Stimulated activated CD4-positive, alpha-beta T cell treated with anti-CD3 and anti-CD28 coated beads, Interleukin-12 subunit alpha, Interleukin-12 subunit beta, amount 100 ng/mL, for 24 hours (primary cell): ENCODE results near the gene SEC14L3.

Experiments
- DNase-seq, 2 experiments: peaks; one replicate each; pipeline ENCODE4 v3.0.0-alpha.2; 2020; ENCODE audit warnings: low read depth in 2 of 2

Gene SEC14L3

GRCh38 chr22:30444632-30445437 is 27.0 kb downstream of the SEC14L3 start:
- DNase-seq, result peak in 1 of 2 experiments; percentile 47

GRCh38 chr22:30441088-30441487 is 30.7 kb downstream of the SEC14L3 start:
- DNase-seq, result no peak

DNA sequence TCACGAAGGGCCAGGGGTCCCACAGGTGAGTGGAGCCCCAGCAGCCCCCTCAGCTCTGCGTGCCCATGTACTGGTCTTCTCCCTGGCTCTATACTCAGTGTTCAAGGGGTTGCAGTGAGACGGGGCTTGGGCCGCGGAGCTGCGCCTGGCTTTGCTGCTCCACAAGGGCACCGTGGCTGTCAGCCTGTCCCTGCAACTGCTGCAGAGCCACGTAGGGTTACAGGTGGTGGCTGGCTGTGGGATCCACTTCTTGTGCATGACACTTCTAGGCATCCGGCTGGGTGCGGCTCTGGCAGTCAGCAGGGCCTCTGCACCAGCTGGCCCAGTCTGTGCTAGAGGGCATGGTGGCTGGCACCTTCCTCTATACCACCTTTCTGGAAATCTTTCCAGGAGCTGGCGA is 32.0 kb downstream of the SEC14L3 start:
- DNase-seq, result no peak

DNA sequence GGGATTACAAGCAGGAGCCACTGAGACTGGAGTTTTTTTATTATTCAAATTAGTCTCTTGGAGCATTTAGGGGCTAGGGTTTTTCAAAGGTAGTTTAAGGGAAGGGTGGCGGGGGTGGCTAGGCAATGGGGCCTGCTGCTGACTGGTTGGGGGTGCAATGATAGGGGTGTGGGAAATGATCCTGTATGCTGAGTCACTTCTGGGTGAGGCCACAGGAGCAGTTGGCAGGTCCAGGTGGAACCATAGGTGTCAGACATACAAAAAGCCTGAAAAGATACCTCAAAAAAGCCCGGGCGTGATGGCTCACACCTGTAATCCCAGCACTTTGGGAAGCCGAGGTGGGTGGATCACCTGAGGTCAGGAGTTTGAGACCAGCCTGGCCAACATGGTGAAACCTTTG is 32.6 kb downstream of the SEC14L3 start:
- DNase-seq, result no peak

GRCh38 chr22:30438559-30438958 is 33.3 kb downstream of the SEC14L3 start:
- no peak for DNase-seq

GRCh38 chr22:30436196-30436595 is 35.6 kb downstream of the SEC14L3 start:
- DNase-seq, result no peak

GRCh38 chr22:30435674-30436126 is 36.1 kb downstream of the SEC14L3 start:
- DNase-seq, result peak; percentile 56 to 66

DNA sequence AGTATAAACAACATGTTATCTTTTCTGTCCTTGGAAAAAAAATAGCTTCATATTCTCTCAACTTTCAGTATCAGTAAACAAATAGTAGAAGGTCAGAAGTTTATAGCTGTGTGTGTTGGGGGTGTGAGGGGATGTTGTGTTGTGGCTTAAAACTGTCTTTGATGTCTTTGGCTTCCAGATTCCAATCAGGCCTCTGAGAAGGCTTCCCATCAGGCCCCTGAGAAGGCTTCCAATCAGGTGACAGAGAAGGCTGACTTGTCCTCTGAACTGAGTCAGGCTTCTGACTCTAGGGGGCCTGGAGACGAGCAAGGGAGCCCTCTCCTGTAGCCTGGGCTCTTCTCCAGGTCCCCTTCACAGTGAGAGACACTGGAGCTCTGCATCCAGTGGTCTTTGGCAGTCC is 37.0 kb downstream of the SEC14L3 start:
- no peak for DNase-seq

GRCh38 chr22:30433773-30434172 is 38.0 kb downstream of the SEC14L3 start:
- no peak for DNase-seq

DNA sequence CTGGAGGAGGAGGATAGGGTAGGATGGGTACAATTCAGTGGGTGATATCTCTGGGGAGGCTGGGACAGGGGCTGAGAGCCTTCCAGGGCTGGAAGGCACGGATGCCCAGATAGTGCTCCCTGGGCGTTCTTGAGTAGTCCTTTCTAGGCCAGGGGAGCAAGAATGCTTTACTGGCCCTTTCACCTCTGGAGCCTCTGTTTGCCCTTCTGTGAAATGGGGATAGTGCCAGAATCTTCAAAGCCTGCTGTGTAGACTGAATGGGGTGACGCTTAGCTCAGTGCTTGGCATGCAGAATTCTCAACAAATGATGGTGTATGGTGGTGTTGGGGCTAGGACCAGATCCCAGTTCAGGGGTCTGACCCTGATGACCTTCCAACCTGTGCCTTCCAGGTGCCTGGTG is 38.6 kb downstream of the SEC14L3 start:
- DNase-seq, result no peak

- no peak for DNase-seq
Observed at GRCh38 chr22:30432520-30432919, 39.3 kb downstream of the SEC14L3 start.

GRCh38 chr22:30432096-30432495 is 39.7 kb downstream of the SEC14L3 start:
- no peak for DNase-seq

DNA sequence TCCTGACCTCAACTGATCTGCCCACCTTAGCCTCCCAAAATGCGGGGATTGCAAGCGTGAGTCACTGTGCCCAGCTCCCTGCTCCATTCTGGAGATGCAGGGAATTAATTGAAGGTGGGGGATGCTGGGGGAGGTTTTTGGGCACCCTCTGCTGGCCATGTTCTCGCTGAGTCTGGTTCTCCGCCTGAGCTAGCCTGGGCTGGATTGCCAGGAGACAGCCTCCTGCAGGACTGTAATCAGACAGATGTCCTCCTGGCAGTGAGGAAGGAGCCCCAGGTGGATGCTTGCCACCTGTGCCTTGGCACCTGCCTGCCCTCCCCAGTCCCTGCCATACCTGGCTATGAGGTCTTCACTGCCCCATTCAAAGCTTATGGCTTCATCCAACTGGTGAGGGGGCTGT is 40.9 kb downstream of the SEC14L3 start:
- DNase-seq, result no peak

DNA sequence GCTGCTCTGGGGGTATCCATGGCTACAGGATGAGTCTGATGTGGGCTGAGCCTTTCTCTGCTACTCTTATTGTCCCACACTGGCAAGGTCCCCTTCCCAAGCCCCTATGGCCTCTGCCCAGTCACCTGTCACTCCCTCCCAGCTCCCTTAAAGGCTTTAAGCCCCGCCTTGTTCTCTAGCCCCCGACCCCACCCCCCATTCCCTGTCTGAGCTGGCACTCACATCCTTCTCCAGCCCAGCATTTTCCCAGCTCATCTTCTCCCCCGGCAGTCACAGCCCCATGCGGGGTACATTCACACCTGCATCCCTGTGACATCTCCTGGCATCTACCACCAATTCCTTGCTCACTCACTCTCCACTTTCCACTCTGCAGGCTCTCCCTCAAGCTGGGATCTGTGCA is 41.9 kb downstream of the SEC14L3 start:
- DNase-seq, result no peak

DNA sequence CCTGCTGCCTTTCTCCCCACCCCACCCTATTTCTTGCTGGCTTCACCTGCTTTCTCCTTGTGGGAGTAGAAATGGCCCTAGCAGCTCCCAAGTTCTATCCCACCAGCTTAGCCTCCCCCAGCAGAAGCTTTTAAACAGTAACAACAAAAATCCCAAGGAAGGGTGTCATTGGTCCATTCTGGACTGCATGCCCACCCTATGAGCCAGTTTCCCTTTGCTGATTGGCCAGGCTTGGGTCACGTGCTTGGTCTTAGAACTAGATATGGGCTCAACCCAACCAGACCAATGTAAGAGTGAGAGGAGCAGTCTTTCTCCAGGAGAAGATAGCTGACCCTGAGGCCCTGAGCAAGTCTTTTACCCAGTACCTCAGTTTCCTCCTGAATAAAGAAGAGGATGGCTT is 43.9 kb downstream of the SEC14L3 start:
- no peak for DNase-seq

DNA sequence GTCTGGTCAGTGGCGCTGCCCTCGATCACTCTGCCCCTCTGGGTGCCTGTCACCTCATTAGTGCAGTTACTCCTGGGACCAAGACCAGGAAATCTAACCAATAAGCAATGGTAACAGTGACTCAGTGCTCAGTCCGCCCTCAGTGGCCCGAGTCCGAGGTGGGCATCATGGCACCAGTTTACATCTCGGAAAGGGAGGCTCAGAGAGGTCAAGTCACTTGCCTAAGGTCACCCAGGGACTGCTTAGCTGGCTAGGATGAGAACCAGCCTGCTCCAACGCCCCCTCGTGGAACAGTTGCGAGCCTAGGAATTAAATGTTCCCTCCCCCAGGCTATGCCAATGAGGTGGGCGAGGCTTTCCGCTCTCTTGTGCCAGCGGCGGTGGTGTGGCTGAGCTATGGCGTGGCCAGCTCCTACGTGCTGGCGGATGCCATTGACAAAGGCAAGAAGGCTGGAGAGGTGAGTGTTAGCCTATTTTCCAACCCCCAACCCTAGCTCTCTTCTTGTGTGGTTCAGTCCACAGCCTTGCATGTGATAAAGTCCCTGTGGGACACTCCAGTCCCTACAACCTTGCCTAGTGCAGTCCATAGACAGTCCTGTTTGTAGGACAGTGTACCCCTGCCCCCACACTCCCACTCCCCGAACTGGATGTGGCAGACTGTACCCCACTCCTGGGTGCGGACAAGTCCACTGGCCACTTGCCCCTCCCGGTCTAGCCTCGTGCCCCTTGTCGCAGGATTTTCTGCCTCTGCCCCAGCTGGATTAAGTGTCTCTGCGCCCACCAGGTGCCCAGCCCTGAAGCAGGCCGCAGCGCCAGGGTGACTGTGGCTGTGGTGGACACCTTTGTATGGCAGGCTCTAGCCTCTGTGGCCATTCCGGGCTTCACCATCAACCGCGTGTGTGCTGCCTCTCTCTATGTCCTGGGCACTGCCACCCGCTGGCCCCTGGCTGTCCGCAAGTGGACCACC is 45.1 kb downstream of the SEC14L3 start:
- DNase-seq, result peak; percentile 74 to 94

DNA sequence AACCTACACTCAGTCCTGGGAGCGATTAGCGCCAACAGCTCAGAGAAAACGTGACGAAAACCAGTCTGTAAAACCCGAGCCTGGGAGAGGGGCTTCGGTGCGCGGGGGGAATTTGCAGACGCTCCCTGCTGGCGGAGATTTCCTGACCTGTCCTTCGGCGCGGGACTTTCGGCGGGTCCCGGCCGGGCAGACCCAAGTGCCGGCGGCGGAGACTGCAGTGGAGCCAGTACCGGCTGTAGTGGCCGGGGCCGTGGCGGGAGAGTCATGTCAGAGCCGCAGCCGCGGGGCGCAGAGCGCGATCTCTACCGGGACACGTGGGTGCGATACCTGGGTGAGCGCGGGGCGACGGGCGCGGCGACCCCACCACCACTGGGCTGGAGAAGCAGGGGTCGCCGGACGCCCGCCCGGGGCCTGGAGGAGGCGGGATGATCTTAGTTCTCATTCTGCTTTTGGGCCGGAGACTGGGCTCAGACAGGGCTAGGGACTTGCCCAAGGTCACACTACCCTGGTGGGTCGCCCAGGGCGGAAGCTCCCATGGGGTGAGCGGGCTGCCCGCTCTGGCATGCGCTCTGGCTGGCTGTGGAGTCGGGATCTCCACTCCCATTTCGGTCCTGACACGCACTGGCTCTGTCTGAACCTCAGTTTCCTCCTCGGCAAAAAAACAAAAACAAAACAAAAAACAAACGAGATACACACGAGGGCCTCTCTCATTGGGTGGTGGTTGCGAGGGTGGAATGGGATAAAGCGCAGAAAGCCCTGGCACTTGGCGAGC is 46.0 kb downstream of the SEC14L3 start, which contains the start of gene MTFP1:
MTFP1 (plus strand) TSS at position 153 of the 772 bp plus-strand sequence; CDS start at position 265, 112 bp downstream.
- DNase-seq, result peak; percentile 34 to 36

GRCh38 chr22:30425327-30425615 is 46.5 kb downstream of the SEC14L3 start:
- DNase-seq, result no peak

DNA sequence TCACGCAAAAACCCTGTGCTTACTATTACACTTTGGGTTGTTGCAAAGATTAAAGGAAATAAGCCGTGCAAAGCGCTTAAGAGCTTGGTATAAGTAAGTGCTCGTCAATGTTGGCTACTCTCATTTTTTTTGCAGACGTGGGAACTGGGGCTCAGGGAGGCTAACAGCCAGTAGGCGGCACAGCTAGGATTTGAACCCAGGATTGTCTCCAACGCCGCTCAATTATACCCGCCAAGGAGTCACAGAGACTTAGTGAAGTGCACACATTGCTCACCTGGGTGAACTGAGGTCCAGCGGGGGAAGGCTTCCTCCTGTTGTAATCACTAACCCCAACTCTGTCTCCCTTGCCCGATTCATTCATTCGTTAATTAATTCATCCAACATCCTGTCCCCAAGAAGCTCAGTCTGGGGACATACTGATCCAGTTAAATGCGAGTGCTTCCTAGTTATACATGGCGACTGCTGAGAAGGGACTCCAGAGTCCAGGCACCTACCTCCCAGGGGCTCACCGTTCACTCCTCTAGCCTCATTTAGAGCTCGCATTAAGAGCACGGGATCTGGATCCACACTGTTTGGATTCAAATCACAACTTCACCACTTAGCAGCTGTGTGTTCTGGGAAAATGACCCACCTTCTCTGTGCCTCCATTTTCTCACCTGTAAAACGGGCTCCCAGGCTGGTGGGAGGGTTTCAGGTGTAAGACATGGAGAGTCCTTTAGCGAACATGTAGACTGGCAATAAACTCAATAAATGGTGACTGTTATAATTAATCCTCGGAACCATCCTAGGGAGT is 47.1 kb downstream of the SEC14L3 start:
- DNase-seq, result no peak

GRCh38 chr22:30423959-30424533 is 47.8 kb downstream of the SEC14L3 start:
- DNase-seq, result peak; percentile 96 to 97
